H1 (cell line): ENCODE data around the gene CNNM3. TPM values are rescaled to one million over a fixed set of nuclear protein-coding genes. Genes with fewer than 3 reads are reported as not detected.

Experiments
- CHD1 ChIP-seq: IDR thresholded peaks from 2 replicates; pipeline ENCODE4 v1.6.1; 2012; ENCODE audit warnings: low read depth, low read length, improper control_type of control experiment
- HDAC6 ChIP-seq: IDR thresholded peaks from one replicate; pipeline ENCODE4 v1.7.1; 2012; ENCODE audit warnings: low read depth, mild to moderate bottlenecking, inconsistent platforms, low read length, moderate library complexity
- SRF ChIP-seq: IDR thresholded peaks from 2 replicates; pipeline ENCODE4 v1.6.1; 2011; ENCODE audit warnings: mild to moderate bottlenecking, low read depth, low read length, moderate library complexity
- TBP ChIP-seq: IDR thresholded peaks from 2 replicates; pipeline ENCODE4 v1.6.1; 2011; ENCODE audit warnings: low read depth, low read length, improper control_type of control experiment
- polyA plus RNA-seq, 7 experiments: library from polyadenylated mRNA; depleted of rRNA in 3 of 7; stranded (reverse) in 5 of 7; unstranded in 2 of 7; fragments of >200 nt in 5 of 7; fragments of 200-250 nt in 2 of 7; gene quantifications; 1 replicate in 5 of 7; 2 replicates in 1 of 7; 4 replicates in 1 of 7; pipeline versions ENCODE4 v1.2.1 to v1.2.3, GENCODE V29; 2011 to 2013; ENCODE audit warnings: missing spikeins in 2 of 7, mixed read lengths in 2 of 7
- total RNA-seq: library from RNA; stranded (reverse); fragmentation: NEBNext Ultra II Directional; extraction: Animal tissue kit (Norgen Biotek cat#: 25700); gene quantifications from 2 replicates; pipeline ENCODE4 v1.2.1, GENCODE V29; 2021

CNNM3 gene
- total and polyA plus RNA-seq, 2 of the 8 experiments (the other 6 are each of a cell fraction or from before 2014, with no cell fraction given), result 29.1 to 29.2 TPM

DNA sequence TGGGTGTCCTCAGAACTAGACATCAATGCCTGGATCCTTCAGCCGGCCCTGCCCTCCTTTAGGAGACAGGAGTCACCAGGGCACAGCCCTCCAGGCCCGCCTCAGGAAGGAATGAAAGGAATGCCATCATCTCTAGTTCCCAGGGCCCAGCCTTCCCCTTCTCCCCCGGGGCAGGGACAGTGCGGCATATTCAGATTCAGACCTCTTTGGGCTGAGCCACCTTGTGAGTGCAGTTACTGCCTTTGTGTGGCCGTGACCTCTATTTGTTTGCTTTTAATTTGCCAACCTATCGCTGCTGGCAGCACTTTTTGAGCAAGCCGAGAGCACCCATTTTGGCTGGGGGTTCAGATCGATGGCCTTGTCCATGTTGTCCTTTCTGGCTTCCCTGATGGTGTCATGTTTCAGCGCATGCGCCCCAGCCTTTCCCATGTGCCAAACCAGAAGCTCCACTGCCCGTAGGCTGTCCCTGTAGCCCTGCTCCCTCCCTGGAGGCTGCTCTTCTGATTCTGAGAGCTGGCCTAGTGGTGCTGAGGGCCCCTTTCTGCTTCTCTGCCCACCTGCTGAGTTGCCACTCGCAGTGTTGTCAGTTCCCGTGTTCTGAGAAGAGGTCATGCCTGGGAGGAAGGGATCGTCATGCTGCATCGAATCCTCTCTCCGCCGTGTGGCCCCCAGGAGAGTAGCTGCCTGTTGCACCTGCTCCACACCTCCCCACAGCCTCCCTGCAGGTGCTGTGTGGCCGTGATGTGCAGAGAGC, 16.9 kb downstream of the CNNM3 start (continued):
- TF ChIP-seq TBP (peak; percentile 17; the same call in 1 of the 2 replicates), HDAC6 (no peak), SRF (no peak), CHD1 (no peak)
